ENCODE data around the gene SUSD3. TPM values are rescaled to one million over a fixed set of nuclear protein-coding genes. Genes with fewer than 3 reads are reported as not detected.

The SUSD3 gene
- total RNA-seq, 1 donor from 2014 or later = 9.1 TPM

- intact Hi-C loops (cut with micrococcal nuclease) = loop anchor here (1.0 to 2.0 kb wide), 7 partner anchors 15 to 180 kb away; partner anchors contain the start of genes NINJ1 and ZNF484
- Mint-ChIP-seq H3K27me3 (no peaks in the 10 kb centered on the region), H3K4me1 (peaks cover 56% of the 10 kb centered on the region), H3K9me3 (no peaks in the 10 kb centered on the region), H3K36me3 (ENCODE audit: low read depth) (no peaks in the 10 kb centered on the region), H3K4me3 (peak overlapping the region; percentile 69), H3K27ac (peak overlapping the region; percentile 88)
- ATAC-seq (ENCODE audit: low read depth) = peak; percentile 41
- CTCF ChIA-PET = interaction anchor here (1.1 kb wide), 1 partner anchor 55 kb away, joined by 3 read pairs; no protein-coding TSS in a partner anchor
- POLR2A ChIA-PET = interaction anchor here (5.1 kb wide), 1 partner anchor 38 kb away, joined by 41 read pairs; the partner anchor contains the start of gene CARD19
- no peak for TF ChIP-seq CTCF (IDR thresholded peaks at IDR 0.05)
- peak; percentile 39 for DNase-seq
Observed at GRCh38 chr9:93057703-93058354, 672 bp upstream of the SUSD3 start.

- TF ChIP-seq CTCF (IDR thresholded peaks at IDR 0.05) = no peak
- intact Hi-C loops (cut with micrococcal nuclease) = loop anchor here (2.0 kb wide), 1 partner anchor 76 kb away; the partner anchor contains the start of gene NINJ1
- H3K9me3 Mint-ChIP-seq = no peaks in the 10 kb centered on the region
- peak overlapping the region; percentile 87 for H3K4me3 Mint-ChIP-seq
- ATAC-seq (ENCODE audit: low read depth) (peak; percentile 4), DNase-seq (no peak)
- H3K27me3 Mint-ChIP-seq = no peaks in the 10 kb centered on the region
- H3K27ac Mint-ChIP-seq = peak overlapping the region; percentile 95
- ChIA-PET POLR2A (interaction anchor here (0.9 to 5.1 kb wide), 7 partner anchors 25 to 508 kb away, joined by 3 to 41 read pairs (median 5); partner anchors contain the start of gene CARD19), CTCF (no interaction called here)
- peaks cover 69% of the 10 kb centered on the region for H3K4me1 Mint-ChIP-seq
- no peaks in the 10 kb centered on the region for H3K36me3 Mint-ChIP-seq (ENCODE audit: low read depth)
Observed at GRCh38 chr9:93059011-93059714, 662 bp downstream of the SUSD3 start.

- intact Hi-C loops (cut with micrococcal nuclease) = loop anchor here (2.0 to 10.0 kb wide), 2 partner anchors 75 to 295 kb away; partner anchors contain the start of genes BICD2 and NINJ1
- no peak for DNase-seq
- Mint-ChIP-seq H3K4me1 (peaks cover 77% of the 10 kb centered on the region), H3K9me3 (no peaks in the 10 kb centered on the region), H3K27me3 (no peaks in the 10 kb centered on the region), H3K27ac (peak overlapping the region; percentile 95), H3K36me3 (ENCODE audit: low read depth) (peaks cover 2% of the 10 kb centered on the region), H3K4me3 (peak overlapping the region; percentile 87)
- ATAC-seq (ENCODE audit: low read depth) = no peak
- ChIA-PET CTCF (interaction anchor here (1.2 kb wide), 1 partner anchor 56 kb away, joined by 3 read pairs; no protein-coding TSS in a partner anchor), POLR2A (interaction anchor here (0.8 to 5.1 kb wide), 9 partner anchors 22 to 507 kb away, joined by 3 to 41 read pairs (median 5); partner anchors contain the start of gene CARD19)
- no peak for TF ChIP-seq CTCF (IDR thresholded peaks at IDR 0.05)
Observed at GRCh38 chr9:93059715-93060578, 1.4 kb downstream of the SUSD3 start.

- Mint-ChIP-seq H3K27ac (peak overlapping the region; percentile 95), H3K27me3 (no peaks in the 10 kb centered on the region), H3K4me3 (peak overlapping the region; percentile 87), H3K9me3 (no peaks in the 10 kb centered on the region), H3K4me1 (peaks cover 81% of the 10 kb centered on the region), H3K36me3 (ENCODE audit: low read depth) (peaks cover 4% of the 10 kb centered on the region)
- ChIA-PET CTCF (interaction anchor here (1.2 kb wide), 1 partner anchor 57 kb away, joined by 3 read pairs; no protein-coding TSS in a partner anchor), POLR2A (interaction anchor here (0.7 to 5.1 kb wide), 7 partner anchors 23 to 106 kb away, joined by 3 to 41 read pairs (median 3); partner anchors contain the start of gene CARD19)
- no peak for DNase-seq
- intact Hi-C loops (cut with micrococcal nuclease) = loop anchor here (10.0 kb wide), 1 partner anchor 296 kb away; the partner anchor contains the start of gene BICD2
- no peak for TF ChIP-seq CTCF (IDR thresholded peaks at IDR 0.05)
- no peak for ATAC-seq (ENCODE audit: low read depth)
Observed at GRCh38 chr9:93060746-93061259, 2.3 kb downstream of the SUSD3 start.

All from activated B cell treated with CpG ODN at 0.5 μM for 24 hours (primary cell).